Activated CD4-positive, alpha-beta T cell treated with anti-CD3 and anti-CD28 coated beads, Interleukin-2, amount 50 U/mL, for 4 hours (primary cell): ENCODE results near the gene QSOX2.

Experiments
- DNase-seq, 2 experiments: peaks; one replicate each; pipeline ENCODE4 v3.0.0-alpha.2; 2020

The QSOX2 gene

DNA sequence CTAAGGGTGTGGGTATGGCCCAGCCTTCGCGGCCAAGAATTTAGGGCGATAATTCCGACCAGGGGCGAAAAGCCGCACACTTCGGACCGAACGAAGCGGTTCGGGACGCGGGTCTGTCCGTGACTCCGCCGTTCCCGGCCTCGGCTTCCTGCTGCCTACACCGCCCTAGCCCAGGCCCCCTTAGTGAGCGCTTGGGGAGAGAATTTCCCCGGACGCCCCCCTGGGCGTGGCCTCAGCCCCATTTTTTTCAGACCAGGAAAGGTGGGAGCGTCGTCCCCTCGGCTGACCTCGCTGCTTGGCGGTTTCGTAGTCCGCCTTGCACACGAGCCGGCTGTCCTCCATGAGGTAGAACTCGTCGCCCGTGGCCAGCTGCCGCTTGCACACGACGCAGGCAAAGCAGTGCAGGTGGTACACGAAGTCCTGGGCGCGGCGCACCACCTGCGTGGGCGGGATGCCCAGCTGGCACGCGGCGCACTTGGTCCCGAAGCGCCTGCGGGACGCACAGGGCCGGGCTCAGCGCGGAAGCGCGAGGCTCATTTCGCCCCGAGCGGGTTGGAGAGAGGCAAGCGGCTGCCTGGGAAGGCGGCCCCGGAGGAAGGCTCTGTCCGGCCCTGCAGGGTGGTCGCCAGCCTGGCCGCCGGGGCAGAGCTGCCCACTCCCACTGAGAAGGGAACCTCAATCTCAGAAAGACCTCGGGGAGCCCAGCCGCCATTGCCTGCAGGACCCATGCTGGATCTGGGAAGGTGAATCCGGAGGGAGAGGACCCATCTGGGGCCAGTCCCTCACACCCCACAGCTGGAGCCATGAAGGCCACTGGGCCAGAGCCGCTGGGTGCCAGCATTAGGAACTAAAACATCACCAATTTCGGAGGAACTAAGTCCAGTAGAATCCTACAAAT, 46.0 kb downstream of the QSOX2 start:
- no peak for DNase-seq

DNA sequence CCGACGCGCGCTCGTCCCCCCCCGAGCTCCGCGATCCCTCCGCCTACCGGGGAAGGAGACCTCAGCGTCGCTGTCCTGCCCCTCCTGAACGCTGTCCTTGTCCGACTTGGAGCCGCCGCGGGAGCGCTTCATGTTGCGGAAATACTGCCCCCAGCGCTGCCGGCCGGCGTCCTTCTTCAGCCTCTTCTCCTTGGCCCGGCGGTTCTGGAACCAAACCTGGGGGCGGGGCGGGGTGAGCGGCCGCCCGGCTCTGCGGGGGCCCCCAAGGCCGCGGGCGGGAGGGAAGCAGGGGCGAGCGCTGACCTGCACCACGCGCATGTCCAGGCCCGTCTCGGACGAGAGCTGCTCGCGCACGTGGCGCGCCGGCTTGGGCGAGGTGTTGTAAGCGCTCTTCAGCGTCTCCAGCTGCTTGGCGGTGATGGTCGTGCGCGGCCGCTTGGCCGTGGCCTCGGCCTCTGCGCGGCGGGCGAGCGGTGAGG, 47.0 kb downstream of the QSOX2 start:
- DNase-seq, result no peak

DNA sequence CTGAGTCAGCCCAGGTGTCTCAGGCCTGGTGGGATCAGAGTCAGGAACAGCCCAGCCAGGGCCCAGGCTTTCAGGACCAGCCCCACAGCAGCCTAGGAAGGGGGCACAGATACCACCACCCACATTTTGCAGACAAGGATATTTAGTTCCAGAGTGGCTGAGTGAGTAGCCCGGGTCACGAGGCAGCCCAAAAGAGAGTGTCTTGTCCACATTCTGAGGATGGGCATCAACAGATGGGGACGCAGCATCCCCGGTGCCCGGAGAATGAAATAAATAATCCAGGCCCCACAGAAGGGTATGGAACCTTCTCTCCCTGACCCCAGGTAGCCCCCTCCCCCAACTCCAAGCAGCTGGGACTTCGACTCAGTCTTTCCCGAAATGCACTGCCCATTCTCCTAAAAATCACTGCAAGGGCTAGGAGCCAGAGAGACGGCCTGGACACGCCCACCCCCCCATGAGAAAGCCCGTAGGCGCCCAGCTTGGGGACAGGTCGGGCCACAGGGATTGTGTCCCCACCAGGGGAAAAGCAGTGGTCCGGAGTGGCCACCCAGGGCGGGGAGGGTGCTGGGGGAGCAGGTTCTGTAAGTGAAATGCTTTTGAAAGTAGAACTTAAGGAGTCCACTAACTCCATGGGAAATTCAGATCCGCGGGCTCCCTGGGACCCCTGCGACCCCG, 47.5 kb downstream of the QSOX2 start:
- no peak for DNase-seq

DNA sequence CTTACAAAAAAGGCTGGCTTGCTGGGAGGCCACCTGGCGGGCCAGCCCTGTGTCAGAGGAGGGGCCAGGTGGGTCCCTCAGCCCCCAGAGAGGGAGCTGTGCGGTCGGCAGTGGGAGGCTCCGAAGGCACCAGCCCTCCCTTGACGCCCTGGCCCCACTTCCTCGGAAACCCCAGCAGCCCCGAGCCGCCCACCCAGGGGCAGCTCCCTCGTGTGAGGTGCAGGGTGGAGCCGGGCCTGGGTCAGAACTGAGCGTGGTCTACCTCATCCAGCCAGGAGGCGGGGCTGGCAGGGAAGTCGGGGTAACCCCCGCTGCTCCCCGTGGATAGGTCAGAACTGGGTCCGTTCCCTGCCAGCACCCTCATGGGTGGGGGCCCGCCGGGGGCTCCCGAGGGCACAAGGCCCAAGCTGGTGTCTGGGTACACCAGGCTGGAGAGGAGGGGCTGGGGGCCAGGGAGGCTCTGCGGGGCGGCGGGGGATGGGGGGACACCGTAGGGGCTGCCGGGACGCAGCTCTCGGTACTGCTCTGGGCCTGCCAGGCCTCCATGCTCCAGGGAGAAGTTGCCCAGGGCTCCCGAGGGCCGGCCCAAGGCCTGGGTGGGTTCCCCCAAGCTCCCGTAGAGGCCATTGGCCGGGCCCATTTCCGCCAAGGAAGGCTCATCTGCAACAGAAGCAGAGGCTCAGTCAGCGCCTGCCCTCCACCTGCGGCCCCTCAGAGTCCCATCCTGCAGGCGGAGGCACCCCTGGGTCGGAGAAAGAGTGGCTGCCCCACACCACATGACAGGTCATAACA, 48.3 kb downstream of the QSOX2 start:
- no peak for DNase-seq

DNA sequence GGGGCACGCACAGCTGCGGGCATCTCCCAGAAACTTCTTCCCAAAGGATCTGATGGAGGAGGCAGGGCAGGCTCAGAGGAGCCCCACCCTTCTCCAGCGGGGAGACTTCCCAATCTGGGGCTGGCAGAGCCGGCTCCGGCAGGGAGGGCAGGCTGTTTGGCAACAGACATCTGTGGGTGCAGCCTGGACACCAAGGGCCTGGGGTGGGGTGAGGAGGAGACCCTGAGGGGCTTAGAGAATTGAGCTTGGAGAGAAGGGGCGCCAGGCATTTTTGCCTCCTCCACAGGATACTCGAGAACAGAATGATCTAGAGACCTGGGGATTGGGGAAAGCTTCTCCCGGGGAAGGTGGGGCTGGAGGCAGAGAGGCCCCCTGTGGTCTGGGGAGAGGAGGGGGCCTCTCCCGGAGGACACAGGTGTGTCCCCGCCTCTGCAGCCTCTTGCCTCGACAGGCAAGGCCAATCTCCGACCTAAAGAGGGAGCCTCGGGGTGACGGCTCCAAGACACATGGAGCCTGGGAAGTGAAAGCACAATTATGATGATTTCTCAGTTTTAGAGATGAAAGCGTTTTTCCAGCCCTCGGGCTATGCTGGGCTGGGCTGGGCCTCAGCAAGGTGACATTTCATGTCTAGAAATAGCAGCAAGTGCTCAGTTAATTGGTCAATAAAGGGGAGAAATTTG, 49.1 kb downstream of the QSOX2 start:
- no peak for DNase-seq

DNA sequence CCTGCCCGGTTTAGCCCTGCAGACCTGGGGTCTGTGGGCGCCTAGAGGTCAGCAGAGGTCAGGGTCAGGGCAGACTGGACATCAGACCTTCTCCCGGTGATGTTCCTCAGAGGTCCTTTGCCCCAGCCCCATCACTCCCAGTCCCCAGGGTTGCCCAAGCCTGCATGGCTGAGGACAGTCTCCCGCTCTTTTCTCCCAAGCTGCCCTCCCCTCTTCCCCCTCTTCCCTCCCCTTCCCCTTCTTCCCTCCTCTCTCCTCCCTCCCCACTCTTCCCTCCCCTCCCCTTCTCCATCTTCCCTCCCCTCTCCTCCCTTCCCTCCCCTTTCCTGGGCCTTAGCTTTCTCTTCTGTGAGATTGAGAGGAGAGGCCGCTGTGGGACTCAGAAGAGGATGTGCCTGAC, 51.1 kb downstream of the QSOX2 start:
- no peak for DNase-seq

DNA sequence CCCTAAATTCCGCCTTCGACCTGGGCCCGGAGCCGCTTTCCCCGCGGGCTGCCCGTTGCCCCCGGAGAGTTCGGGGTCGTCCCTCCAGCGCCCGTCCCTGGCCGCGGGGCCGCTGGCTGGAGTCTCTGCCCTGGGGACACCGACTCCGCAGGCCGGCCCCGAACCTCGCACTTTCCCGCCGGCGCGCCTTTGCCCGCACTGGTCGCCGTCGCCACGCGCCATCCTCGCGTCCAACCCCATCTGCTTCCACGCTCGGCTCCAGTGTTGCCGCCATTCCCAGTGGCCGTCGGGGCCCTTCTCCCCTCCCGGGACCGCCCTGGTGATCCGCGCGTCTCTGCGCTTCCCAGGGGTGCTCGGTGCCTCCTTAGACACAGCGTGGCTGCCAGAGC, 51.7 kb downstream of the QSOX2 start:
- no peak for DNase-seq

DNA sequence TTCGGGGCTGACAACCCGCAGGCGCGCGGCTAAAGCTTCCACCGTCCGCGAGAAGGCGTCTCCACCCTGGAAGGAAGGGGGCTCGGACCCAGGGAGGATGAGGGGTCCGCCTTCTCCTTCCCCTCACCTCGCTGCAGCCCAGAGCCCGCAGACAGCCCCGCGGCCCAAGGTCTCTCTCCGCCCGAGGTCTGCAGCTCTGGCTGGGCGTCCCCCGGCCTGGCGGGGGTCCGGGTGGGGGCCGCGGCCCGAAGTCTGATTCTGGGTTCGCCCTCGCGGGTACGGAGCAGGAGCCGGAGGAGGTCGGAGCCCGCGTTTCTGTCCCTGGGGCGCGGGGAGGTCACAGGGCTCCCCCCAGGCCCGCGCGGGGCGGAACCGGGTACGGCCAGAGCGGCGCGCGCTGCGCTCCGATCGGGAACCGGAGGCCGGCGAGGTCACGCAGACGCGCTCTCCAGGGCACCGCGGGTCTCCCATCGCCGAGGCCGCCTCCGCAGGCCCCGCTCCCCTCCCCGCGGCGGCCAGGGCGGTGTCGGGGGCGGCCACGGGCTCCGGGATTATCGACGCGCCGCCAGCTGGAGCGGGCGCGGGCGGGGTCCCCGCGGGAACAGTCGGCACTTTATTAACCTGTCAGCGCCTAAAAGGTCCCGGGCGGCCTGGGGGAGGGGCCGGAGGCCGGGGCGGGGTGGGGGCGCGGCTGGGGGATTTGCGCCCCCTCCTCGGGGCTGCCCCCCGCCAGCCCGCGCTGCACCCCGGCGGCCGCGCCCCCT, 52.3 kb downstream of the QSOX2 start:
- DNase-seq, result no peak

DNA sequence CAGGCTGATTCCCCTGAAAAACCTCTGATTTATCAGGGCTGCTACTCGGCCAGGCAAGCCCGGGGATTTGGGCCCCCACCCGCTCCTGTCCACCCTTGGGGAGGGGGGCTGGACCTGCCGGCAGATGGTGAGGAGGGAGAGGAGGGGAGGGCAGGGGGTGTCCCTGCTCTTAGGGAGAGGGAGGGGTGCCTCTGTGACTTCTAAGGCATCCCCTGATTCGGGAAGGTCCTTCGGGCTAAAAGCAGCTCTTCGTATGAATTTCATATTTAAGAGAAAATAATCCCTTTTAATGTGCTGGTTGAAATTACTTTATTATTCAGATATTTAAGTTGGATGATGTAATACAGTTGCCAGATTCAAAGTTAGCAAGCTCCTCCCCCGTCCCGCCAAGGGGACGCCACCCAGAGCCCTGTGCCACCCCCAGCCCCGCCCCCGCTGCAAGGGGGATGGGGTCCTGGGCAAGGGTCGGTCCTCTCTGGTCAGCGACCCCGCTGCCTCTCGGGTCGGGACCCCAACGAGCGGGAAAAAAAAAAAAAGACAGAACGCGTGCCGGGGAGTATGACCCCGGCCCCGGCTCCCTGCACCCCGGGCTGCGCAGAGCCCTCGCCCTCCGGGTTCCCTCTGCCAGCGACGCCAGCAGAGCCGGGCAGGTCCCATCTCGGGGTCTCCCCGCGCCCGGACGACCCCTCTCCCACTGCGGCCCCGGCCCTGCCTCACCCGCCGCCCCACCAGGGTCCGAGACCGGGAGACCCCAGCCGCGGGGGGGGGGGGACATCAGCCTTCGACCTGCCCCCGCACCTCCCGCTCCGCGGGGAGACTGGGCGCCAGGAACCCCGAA, 53.1 kb downstream of the QSOX2 start:
- DNase-seq, result no peak

DNA sequence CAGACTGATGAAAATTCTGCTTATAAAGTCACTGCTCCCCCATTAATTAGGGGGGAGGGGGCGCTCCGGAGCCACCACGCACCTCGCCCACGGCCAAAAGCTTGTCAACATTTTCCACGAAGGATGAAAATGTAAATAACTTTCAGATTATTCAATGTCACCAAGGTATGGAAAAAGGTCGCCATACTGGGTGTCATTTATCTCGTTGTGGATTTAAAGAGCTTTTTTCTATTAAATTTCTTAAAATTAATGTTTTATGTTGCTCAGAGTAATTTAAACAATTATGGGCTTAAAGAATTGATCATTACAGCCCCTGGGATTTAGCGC, 53.7 kb downstream of the QSOX2 start:
- DNase-seq, result no peak

DNA sequence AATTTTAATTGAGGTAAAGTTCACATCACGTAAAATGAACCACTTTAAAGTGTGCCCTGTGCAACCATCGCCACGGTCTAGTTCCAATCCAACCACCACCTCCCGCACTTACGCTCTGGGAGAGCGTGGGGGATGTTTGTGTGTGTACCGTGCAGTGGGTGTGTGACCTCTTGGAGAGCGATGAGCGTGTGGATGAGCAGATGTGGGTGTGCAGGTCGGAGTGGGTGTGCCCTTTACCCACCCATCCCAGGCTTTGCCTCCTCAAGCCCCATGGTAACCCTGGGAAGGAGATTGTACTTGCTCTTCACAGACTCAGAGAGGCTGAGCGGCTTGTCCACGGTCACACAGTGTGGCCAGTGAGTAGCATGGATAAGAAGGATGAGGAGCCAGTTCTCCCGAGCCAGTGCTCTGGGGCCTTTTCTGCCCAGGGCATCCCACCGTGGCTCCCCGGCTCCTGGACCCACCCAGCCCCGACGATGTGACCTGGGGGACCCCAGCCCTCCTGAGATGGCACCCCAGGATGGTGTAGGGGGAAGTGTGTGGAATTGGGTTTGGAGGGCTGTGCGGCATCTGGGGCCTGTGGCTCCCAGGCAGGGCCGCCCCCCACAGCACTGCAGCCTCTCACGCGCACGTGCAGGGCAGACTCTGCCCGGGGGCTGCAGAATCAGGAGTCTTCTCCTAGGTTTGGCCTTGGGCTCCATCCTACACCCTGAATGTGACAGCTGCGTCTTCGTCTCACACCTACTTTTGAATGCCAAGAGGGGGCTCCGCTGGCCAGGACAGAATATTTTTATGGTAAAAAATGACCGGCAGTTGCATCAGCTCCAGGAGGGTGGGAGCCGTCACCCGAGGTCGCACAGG, 54.3 kb downstream of the QSOX2 start:
- no peak for DNase-seq

DNA sequence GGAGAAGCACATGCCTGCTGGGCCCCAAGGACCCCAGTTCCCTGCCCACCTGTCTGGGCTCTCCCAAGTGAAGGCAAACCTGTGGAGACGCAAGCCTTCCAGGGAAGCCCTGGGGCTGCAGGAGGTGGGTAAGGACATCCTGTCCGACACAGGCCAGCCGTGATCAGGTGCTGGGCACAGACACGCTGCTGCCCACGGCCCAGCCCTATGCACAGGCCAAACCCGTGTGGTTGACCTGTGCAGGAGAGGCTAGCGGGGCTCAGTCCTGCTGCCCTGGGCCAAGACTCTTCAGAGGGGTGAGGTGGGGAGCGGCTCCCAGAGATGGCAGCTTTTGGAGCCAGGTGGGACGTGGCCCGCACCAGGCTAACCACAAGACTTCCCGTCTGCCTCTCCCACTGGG, 55.0 kb downstream of the QSOX2 start:
- no peak for DNase-seq

DNA sequence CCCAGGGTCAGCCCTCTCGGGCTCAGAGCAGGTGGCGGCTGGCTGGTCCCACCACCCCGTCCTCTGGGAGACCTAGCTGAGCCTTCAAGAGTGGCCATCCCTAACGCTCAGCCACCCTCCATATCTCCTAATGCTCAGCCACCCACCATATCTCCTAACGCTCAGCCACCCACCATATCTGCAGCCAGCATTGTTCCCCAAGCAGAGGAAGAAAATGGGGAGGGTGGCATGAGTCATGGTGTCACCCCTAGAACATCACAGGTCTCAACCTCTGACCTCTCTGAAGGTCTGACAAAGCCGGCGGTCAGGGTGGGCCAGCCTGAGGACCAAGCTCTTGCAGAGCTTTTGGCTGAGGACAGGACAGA, 55.4 kb downstream of the QSOX2 start:
- no peak for DNase-seq

DNA sequence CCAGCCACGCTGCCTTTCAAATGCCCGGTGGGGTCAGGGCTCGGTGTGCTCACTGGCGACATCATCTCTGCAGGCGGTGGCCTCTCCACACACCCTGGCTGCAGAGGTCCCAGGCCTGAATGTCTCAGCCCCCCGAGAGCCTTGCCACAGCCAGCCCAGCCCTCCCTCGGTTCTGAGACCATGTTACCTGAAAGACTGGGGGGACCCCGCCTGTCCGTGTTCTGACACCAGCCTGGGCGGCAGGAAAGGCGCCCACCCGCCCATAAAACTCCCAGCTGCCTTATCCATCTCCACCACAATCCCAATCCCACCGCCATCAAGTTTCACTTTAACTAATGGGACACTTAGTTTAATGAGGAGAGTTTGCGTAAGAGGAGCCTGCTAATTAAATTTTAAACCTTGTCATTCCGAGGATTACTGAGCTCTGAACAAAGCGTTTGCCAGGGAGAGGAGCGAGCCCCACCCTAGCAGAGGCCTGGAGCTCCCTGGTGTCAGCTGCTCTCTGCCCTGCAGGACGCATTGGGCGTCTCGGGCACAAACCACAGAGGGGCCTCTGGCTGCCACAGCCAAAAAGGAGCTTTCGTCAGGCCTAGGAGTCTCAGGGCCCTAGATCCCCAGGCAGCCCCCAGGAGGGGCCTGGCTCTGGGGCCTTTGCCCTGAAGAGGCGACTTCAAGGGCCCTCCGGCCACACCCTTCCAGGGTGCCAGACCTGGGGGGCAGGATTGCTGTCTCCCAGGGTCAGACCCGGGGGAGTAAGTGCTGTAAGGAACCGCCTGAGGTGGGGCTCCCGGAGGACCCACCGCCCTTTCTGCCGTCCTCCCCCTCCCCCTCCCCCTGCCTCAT, 56.0 kb downstream of the QSOX2 start:
- DNase-seq, result no peak

DNA sequence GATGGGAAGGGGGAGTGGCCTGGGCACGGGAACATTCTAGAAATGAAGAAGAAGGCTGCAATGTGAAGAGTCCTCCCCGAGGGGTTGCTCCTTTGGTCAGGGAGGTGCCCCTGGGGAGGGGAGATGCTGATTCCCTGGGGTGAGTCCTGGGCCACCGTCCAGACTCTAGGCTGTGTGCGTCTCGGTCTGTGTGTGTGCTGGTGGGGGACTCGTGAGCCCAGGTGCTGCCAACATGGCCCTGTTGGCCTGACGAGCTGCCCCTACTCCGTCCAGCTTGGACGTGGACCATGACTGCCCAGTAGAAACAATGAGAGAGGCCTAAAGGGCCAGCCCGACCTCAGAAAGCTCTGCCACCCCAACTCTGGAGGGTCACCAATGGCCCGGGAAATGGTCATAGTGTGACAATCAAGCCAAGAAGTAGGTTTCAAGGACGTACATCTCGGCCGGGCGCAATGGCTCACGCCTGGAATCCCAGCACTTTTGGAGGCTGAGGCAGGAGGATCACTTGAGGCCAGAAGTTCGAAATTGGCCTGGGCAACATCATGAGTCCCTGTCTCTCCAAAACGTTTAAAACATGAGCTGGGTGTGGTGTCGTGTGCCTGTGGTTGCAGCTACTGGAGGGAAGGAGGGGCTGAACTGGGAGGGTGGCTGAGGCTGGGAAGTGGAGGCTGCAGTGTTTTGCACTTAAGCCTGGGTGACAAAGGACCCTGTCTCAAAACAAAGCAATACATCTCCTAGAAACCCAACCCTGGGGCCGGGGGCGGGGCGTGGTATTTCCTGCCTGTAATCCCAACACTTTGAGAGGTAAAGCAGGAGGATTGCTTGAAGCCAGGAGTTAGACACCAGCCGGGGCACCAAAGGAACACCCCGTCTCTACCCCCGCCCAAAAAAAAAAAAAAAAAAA, 57.7 kb downstream of the QSOX2 start:
- no peak for DNase-seq

DNA sequence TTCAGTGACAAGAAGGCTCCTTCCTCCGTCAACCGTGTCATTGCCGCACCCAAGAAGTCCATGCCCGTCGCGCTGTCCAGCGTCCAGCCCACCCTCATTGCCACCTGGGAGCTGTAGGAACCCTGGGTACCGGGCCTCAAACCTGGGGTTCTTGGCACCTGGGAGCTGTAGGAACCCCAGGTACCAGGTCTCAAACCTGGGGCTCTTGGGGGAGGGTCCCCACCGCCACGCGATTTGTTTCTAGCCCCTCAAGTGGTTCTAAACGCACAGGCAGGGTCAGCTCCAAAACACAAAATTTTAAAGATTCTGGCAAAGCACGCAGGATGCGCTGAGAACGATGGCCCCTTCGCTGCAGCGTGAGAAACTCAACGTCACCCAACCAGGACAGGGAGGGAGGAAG, 58.4 kb downstream of the QSOX2 start:
- DNase-seq, result no peak

DNA sequence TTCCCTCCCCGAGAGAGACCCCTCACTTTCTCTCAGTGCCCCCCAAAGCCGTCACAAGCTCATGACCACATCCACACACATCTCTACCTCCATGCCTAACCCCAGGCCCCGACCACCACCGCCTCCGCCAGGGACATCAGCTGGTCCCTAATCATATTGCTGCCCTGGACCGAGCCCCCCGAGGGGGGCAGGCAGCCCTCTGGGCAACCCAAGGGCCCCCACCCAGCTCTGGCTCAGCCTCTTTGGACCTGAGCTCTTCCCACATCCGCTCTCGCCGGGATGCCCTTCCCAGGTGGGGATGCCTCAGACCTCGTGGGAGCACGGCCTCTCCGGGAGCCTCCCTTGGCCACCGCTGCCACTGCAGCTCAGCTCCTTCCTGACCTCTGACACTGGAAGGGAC, 59.2 kb downstream of the QSOX2 start:
- no peak for DNase-seq
